Stimulated activated CD8-positive, alpha-beta memory T cell treated with anti-CD3 and anti-CD28 coated beads, Interleukin-4, amount 100 ng/mL, for 4 hours (primary cell): Measurements from ENCODE around the gene RBP7.
"Not testable (repeated sequence)": the region's sequence is repeated elsewhere in the genome, so short reads cannot be mapped to it uniquely, and the experiment has no call there.

Source experiments
- DNase-seq, 2 donors: peaks; one replicate each; pipeline ENCODE4 v3.0.0-alpha.2; 2020; ENCODE audit warnings: low read depth in 2 of 2, low spot score in 1 of 2

Gene RBP7

GRCh38 chr1:9996624-9997582 is at the start of gene RBP7:
TSS of gene RBP7 (plus strand) at chr1:9997228. CDS start at chr1:9997259, 31 bp downstream.
- no peak for DNase-seq

- DNase-seq = no peak
Measured at GRCh38 chr1:9957726-9958125, 39.3 kb upstream of the RBP7 start.

DNA sequence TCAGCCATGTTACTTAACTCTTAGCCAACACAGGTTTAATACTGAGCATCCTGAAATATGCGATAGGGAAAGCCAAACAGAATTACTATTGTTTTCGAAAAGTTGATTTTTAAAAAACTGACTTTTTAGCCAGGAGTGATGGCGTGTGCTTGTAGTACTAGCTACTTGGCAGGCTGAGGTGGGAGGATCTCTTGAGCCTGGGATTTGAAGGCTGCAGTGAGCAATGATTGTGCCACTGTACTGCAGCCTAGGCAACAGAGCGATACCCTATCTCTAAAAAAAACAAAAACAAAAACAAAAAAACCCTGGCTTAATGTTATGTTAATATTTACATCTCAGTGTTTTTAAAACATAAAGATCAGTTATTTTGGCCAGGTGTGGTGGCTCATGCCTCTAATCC is 37.0 kb upstream of the RBP7 start:
- no peak for DNase-seq

DNA sequence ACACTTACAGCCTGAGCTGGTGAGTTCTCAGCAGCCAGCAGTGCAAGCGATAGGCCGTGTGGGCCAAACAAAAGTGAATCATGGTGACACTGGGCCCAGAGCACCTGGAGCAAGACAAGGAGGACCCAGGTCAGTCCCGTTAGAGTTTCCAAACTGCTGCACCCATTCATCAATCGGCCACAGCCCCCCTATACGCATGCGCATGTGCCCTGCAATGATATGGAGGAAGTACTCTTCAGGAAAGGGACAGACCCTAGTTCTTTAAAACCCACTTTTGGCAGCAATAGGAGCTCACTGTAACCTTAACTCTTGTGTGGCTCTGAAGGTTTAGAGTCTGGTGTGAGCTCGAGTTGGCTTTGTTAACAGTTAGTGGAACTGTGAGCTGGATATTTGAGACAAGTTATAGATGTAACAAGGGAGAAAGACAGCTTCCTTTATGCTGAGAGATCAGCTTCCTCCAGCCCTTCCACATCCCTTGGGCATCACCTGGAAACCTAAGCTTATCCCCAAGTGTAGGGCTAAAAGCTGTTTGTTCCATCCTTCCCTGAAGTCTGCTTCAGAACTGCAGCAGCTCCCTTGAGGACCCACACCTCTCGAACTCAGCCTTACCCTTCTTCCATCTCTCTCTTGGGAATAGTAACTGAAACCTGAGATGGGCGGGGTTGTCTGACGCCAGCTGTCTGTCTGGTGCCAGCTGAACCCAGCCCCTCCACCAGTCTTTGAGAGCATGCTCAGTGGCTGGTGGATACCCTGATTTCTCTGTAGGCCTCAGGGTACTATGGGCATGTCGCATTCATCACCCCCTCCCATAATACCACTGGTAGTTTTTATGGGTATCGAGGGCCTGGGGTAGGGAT is 36.1 kb upstream of the RBP7 start:
- DNase-seq = no peak

GRCh38 chr1:9984253-9984652 is 12.8 kb upstream of the RBP7 start:
- DNase-seq = no peak

- no peak for DNase-seq
Measured at GRCh38 chr1:9985001-9985400, 12.0 kb upstream of the RBP7 start.

DNA sequence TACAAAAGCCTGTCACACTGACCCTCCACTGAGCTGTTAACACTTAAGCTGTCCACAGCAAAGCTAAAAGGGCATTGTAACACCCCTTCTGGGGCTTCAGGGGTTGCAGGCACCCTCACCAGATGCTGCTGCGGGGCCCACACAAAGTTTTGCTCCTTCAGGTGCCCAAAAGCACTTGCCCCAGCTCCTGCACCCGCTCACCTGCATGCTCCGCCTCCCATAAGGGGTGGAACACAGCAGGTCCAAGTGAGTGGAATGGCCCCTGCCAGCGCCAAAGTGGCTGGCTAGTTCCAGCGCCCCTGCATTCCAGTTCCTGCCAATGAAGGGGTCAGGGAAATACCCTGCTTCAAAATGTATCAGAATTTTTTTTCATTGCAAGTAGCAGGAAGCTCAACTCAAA is 7.3 kb upstream of the RBP7 start:
- no peak for DNase-seq

GRCh38 chr1:9990944-9991343 is 6.1 kb upstream of the RBP7 start:
- DNase-seq = no peak

DNA sequence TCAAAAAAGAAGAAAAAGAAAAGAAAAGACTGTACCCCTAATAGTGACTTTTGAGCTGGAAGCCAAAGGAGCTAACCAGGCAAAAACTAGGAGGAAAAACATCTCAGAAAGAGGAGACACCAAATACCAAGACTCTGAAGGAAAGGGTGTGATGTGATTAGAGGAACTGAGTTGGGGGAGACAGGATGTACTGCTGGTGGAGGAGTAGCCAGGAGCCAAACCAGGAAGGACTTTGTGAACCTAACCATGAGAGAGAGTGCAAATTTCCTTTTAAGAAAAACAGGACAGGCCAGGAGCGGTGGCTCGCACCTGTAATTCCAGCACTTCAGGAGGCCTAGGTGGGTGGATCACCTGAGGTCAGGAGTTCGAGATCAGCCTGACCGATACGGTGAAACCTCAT is 4.1 kb upstream of the RBP7 start:
- no peak for DNase-seq

DNA sequence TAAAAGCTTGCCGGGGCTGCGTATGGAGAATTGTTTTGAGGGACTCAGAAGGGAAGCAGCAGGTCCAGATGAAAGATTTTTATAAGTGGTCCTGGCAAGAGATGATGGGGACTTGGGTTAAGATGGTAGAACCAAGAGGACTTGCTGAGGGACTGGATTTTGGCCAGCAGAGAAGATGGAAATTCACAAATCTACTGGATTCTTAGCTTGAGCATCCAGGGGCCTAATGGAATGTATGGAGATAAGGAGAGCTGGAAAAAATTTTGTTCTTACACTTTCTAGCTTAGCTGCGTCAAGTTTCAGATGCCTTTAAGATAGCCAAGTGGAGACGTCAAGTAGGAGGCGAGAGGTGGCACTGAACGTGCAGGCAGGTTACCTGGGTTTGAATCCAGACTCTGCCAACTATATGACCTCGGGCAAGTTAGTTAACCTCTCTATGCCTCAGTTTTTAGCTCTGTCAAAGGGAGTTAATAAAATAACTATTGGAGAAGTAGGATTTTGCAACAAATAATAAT is 3.4 kb upstream of the RBP7 start:
- no peak for DNase-seq

GRCh38 chr1:10001016-10001665 is 4.1 kb downstream of the RBP7 start:
- DNase-seq = no peak

DNA sequence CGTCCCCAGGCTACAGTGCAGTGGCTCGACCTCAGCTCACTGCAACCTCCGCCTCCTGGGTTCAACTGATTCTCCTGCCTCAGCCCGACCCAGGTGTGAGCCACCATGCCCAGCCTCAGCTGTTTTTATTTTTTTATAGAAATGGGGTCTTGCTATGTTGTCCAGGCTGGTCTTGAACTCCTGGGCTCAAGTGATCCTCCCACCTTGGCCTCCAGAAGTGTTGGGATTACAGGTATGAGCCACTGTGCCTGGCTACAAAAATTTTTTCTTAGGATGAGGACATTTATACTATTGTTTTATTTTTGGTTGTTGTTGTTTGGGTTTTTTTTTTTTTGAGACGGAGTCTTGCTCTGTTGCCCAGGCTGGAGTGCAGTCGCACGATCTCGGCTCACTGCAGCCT is 8.2 kb downstream of the RBP7 start:
- DNase-seq = not testable (repeated sequence)

DNA sequence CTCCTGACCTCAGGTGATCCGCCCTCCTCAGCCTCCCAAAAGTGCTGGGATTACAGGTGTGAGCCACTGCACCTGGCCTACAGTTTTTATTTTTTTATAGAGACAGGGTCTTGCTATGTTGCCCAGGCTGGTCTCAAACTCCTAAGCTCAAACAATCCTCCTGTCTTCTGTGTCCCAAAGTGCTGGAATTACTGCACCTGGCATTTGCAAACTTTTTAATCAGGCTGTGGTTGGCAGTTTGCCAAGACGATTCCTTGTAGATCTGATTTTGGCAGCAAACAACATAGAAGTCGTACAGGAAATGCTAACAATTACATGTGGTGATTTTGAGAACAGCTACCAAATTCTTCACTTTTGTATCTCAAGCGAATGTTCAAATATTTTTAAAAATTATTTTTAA is 10.1 kb downstream of the RBP7 start:
- DNase-seq = no peak

DNA sequence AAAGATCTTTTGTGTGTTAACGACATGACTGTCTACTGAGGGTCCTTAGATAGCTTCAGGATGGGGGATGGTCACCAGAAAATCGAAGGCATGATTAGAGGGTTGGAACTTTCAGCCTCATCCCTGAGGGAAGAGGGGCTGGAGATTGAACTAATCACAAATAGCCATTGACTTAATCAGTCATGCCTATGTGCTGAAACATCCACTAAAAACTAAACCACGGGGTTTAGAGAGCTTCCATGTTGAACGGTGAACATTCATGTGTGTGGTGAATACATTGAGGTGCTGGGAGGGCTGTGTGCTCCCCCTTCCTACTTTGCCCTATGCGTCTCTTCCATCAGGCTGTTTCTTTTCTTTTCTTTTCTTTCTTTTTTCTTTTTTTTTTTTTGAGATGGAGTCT is 17.0 kb downstream of the RBP7 start:
- DNase-seq = no peak

DNA sequence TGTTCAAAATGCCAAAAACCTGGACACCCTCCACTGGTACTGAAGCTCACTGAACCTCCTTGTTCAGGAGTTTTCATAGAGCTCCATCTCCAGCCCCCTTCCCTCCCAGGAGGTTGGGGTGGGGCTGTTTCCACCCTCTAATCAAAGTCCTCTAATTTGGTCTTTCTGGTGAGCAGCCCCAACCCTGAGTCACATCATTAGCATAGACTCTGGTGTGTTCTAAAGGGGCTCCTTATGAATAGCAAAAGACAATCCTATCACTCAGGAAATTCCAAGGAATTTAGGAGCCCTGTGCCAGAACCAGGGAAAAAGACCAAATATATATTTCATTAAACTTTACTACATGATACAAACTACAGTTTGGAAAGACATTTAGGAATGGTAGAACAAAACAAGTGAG is 22.5 kb downstream of the RBP7 start:
- no peak for DNase-seq

- no peak for DNase-seq
Measured at GRCh38 chr1:10020086-10020485, 23.1 kb downstream of the RBP7 start.

- DNase-seq = not testable (repeated sequence)
Measured at GRCh38 chr1:10020678-10021077, 23.6 kb downstream of the RBP7 start.

DNA sequence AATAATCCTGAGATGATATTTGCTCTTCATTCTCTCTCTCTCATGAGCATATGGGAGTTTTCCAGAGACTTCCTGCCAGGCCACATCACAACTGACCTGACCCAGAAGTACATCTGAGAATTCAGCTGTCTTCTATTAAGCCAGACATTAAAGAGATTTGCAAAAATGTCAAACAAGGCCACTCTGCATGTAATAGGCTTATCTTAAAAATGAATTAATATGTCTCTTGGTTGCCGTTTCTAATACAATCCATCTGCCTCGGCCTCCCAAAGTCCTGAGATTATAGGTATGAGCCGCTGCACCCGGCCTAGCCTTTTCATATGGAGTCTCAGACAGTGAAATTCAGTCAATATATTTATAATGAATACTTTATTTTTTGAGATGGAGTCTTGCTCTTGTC is 25.0 kb downstream of the RBP7 start:
- not testable (repeated sequence) for DNase-seq

GRCh38 chr1:10022656-10023055 is 25.6 kb downstream of the RBP7 start:
- DNase-seq = no peak

- DNase-seq = no peak
Measured at GRCh38 chr1:10025354-10025753, 28.3 kb downstream of the RBP7 start.

GRCh38 chr1:10027027-10027426 is 30.0 kb downstream of the RBP7 start:
- DNase-seq = no peak
